GM19452 (cell line): Measurements from ENCODE around the gene DNAJC4.

Source experiments
- ATAC-seq: cut with Tn5 transposase; IDR thresholded peaks from one replicate; pipeline ENCODE4 v1.9.1; 2021; ENCODE audit not compliant: unreplicated experiment

Gene DNAJC4

GRCh38 chr11:64269540-64270220 is 39.3 kb downstream of the DNAJC4 start:
- peak; percentile 64 for ATAC-seq

- no peak for ATAC-seq
Observed at GRCh38 chr11:64275031-64275800, 44.9 kb downstream of the DNAJC4 start.

GRCh38 chr11:64275841-64276240 is 45.5 kb downstream of the DNAJC4 start:
- no peak for ATAC-seq

GRCh38 chr11:64276653-64277431 is 46.5 kb downstream of the DNAJC4 start:
- ATAC-seq: no peak

- no peak for ATAC-seq
Observed at GRCh38 chr11:64278576-64279190, 48.3 kb downstream of the DNAJC4 start.

GRCh38 chr11:64281957-64282770 is 51.8 kb downstream of the DNAJC4 start:
- ATAC-seq: no peak

- no peak for ATAC-seq
Observed at GRCh38 chr11:64283092-64283491, 52.7 kb downstream of the DNAJC4 start.
